Skeletal muscle tissue (tissue), 4 donors: ENCODE data around the gene CCDC188. TPM values are rescaled to one million over a fixed set of nuclear protein-coding genes. Genes with fewer than 3 reads are reported as not detected.

Source experiments
- H3K27ac ChIP-seq: one replicate; pipeline ENCODE4 v1.7.0; 2013; ENCODE audit warnings: mild to moderate bottlenecking, low read depth, low read length, inconsistent platforms
- H3K27me3 ChIP-seq, 3 donors: one replicate each; pipeline ENCODE4 v1.7.0; 2013; ENCODE audit warnings: low read length in 3 of 3; ENCODE audit not compliant: control insufficient read depth in 3 of 3, insufficient read depth in 3 of 3
- H3K36me3 ChIP-seq, 3 donors: one replicate each; pipeline ENCODE4 v1.7.0; 2013; ENCODE audit warnings: low read length in 3 of 3; ENCODE audit not compliant: control insufficient read depth in 3 of 3, insufficient read depth in 3 of 3
- H3K4me1 ChIP-seq, 3 donors: one replicate each; pipeline ENCODE4 v1.7.0; 2013; ENCODE audit warnings: low read length in 3 of 3, mild to moderate bottlenecking in 3 of 3; ENCODE audit not compliant: control insufficient read depth in 3 of 3, insufficient read depth in 3 of 3
- H3K4me3 ChIP-seq, 3 donors: one replicate each; pipeline ENCODE4 v1.7.0; 2013; ENCODE audit warnings: low read length in 3 of 3
- H3K9ac ChIP-seq, 3 donors: one replicate each; pipeline ENCODE4 v1.7.0; 2013; ENCODE audit warnings: low read length in 3 of 3, mild to moderate bottlenecking in 3 of 3, moderate library complexity in 2 of 3, low read depth in 1 of 3
- H3K9me3 ChIP-seq, 3 donors: one replicate each; pipeline ENCODE4 v1.7.0; 2013; ENCODE audit warnings: low read length in 3 of 3; ENCODE audit not compliant: control insufficient read depth in 3 of 3
- total RNA-seq: library from RNA; depleted of rRNA; stranded (reverse); fragments of >200 nt; gene quantifications from one replicate; pipeline ENCODE4 v1.2.3, GENCODE V29; 2014
- donor health status: Osteomylitis.

CCDC188 gene
- total RNA-seq, 1 donor from 2014 or later = not detected

DNA sequence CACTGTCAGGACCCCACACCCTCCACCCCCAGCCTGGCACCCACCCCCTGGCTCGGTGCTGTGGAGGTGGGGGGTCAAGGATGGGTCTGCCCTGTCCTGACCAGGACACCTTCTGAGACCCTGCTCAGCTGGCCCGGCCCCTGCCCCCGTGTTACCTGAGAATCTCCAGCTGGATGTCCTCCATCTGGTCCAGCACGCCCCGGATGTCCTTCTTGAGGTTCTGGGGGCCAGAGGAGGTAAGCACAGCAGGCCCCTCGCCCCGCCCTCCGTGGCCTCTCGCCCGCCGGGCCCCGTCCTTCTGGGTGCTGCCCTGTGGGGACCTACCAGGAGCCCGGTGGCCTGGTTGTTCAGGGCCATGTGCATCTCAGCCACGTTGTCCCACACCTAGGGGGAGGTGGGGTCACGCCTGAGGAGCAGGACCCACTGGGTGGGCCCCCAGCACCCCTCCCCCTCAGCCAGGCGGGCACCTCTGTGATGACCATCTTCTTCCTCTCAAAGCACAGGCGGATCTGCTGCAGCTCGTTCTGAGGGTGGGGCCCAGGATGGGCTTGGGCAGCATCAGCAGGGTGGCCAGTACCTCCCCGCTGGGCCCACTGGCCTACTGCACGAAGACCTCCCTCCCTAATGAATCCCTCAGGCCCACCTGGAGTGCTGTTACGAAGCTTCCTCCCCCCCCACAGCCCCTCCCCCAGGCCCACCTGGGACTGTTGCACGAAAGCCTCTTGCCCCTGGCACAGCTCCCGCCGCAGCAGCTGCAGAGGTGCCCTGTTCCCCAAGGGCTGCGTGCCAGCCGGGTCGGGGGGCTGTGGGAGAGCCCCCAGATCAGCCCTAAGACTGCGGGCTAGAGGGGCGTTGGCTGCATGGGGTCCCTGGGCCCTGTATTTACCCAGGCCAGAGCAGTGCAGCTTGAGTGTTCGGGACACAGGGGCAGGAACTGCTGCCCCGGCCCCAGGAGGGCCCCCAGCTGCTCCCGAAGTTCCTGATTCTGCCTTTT, 1.3 kb downstream of the CCDC188 start:
- H3K27ac ChIP-seq = no peak overlapping the region
- H3K27me3 ChIP-seq = peaks cover 0 to 7% (median 5%) of the 10 kb centered on the region in 3 donors
- H3K4me3 ChIP-seq = no peak overlapping the region
- no peak overlapping the region for H3K9ac ChIP-seq
- no peaks in the 10 kb centered on the region for H3K9me3 ChIP-seq
- H3K36me3 ChIP-seq = no peaks in the 10 kb centered on the region
- no peaks in the 10 kb centered on the region for H3K4me1 ChIP-seq

GRCh38 chr22:20148414-20148813, 2.4 kb downstream of the CCDC188 start:
- no peaks in the 10 kb centered on the region for H3K27me3 ChIP-seq
- H3K9ac ChIP-seq = no peak overlapping the region
- no peaks in the 10 kb centered on the region for H3K4me1 ChIP-seq
- H3K9me3 ChIP-seq = no peaks in the 10 kb centered on the region
- no peak overlapping the region for H3K27ac ChIP-seq
- H3K4me3 ChIP-seq = no peak overlapping the region
- peaks cover 0 to 6% (median 2%) of the 10 kb centered on the region in 3 donors for H3K36me3 ChIP-seq

GRCh38 chr22:20147237-20147988, 3.4 kb downstream of the CCDC188 start:
- H3K4me1 ChIP-seq = no peaks in the 10 kb centered on the region
- peaks cover under 1 to 9% (median 2%) of the 10 kb centered on the region in 3 donors for H3K36me3 ChIP-seq
- no peak overlapping the region for H3K9ac ChIP-seq
- H3K27ac ChIP-seq = no peak overlapping the region
- H3K9me3 ChIP-seq = no peaks in the 10 kb centered on the region
- no peaks in the 10 kb centered on the region for H3K27me3 ChIP-seq
- no peak overlapping the region for H3K4me3 ChIP-seq

DNA sequence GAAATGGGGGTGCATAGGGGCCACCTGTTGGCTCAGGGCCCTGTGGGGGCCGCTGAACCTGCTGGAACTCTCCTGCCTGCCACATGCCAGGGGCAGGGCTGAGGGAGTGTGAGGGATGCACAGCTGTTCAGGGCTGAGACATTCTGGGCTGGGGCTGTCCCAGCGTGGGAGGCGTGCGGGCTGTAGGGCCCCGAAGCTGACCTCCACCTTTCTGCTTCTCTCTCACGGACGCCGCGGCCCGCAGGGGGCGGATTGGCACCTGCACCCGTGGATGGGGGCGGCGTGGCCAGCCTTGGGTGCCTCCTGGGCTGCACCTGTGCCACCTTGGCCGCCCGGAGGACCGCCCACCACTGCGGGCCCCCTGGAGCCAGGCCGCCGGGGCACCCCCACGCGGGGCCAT, 4.1 kb downstream of the CCDC188 start:
- Histone ChIP-seq H3K4me1 (no peaks in the 10 kb centered on the region), H3K27ac (no peak overlapping the region), H3K9ac (no peak overlapping the region), H3K9me3 (no peaks in the 10 kb centered on the region), H3K27me3 (no peaks in the 10 kb centered on the region), H3K36me3 (peaks cover 3 to 9% (median 3%) of the 10 kb centered on the region in 3 donors), H3K4me3 (no peak overlapping the region)

DNA sequence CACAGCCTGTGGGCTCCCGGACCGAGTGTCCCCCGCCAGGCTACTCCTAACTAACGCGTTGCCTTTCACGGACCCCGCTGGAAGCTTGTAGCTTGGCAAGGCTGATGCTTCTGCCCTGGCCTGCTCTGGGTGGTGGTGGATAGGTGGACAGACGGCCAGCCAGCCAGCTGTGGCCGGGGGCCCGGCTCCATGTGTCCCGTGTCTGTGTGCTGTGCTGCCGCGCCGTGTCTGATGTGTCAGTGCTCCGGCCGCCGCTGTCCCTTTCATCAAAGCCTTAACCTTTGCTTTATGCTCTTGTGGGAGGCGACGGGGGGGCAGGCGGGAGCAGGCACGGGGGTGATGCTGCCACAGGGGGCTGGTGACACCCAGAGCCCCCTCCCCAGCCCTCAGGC, 5.0 kb downstream of the CCDC188 start:
- Histone ChIP-seq H3K4me1 (no peaks in the 10 kb centered on the region), H3K4me3 (no peak overlapping the region), H3K27me3 (no peaks in the 10 kb centered on the region), H3K27ac (no peak overlapping the region), H3K9me3 (no peaks in the 10 kb centered on the region), H3K9ac (no peak overlapping the region), H3K36me3 (peaks cover 7 to 11% (median 7%) of the 10 kb centered on the region in 3 donors)

DNA sequence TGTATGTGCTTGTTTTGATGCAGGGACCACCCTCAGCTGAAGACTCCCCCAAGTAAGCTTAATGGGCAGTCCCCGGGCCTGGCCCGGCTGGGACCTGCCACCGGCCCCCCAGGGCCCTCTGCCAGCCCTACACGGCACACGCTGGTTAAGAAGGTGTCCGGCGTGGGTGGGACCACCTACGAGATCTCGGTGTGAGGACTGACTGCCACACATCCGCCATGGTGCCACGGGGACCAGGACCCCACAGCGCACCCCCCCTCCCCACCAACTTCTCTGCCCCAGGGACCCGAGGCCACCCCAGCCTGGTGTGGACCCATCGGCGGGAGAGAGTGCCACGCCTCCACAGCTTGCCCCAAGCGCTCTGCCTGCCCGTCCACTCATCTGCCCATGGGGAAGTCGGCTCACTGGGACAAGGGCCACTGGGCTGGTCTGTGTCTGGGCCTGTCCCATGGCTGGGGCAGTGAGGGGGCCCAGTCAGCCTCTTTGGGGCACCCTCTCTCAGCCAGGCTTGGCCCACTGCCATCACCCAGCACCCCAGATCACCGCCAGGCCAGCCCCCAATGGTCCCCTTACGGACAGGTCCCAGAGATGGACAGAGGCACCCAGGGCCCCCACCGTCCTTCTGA, 5.5 kb downstream of the CCDC188 start:
- Histone ChIP-seq H3K36me3 (peaks cover 7 to 11% (median 7%) of the 10 kb centered on the region in 3 donors), H3K4me3 (no peak overlapping the region), H3K27ac (no peak overlapping the region), H3K9ac (no peak overlapping the region), H3K9me3 (no peaks in the 10 kb centered on the region), H3K27me3 (no peaks in the 10 kb centered on the region), H3K4me1 (no peaks in the 10 kb centered on the region)

DNA sequence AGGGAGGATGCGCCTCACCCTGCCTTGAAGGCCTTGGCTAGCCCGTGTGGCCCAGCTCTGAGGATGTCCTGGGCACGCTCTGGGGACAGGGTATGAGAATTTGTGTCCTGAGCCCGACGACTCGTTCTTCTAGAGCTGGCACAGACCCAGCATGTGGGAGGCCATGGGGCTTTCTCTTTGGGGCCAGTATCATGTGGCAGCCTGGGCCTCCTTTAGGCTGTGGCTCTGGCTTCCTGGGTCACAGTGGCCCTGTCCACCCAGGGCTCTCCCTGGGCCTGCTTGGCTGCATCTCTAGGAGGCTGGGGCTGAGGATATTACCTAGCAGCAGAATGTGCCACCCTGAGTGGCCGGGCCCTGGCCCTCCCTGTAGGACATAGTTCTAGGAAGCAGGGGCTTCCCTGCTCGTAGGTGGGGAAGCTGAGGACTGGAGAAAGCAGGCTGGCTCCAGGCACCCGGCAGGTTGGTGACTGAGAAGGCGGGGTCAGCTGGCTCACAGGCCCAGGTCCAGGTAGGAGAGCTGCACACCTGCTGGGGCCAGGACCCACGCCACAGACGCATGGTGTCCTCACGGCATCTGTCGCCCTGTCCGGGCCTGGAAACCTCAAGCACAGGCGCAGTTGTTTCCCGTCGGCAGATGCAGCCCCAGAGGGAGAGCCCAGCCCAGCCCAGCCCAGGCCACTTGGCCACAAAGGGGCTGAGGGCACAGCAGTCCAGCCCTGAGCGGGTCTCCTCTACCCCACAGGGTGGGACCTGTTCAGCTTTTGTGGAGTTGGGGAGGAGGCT, 6.8 kb downstream of the CCDC188 start:
- Histone ChIP-seq H3K9me3 (no peaks in the 10 kb centered on the region), H3K36me3 (peaks cover 11 to 16% (median 15%) of the 10 kb centered on the region in 3 donors), H3K4me1 (no peaks in the 10 kb centered on the region)

DNA sequence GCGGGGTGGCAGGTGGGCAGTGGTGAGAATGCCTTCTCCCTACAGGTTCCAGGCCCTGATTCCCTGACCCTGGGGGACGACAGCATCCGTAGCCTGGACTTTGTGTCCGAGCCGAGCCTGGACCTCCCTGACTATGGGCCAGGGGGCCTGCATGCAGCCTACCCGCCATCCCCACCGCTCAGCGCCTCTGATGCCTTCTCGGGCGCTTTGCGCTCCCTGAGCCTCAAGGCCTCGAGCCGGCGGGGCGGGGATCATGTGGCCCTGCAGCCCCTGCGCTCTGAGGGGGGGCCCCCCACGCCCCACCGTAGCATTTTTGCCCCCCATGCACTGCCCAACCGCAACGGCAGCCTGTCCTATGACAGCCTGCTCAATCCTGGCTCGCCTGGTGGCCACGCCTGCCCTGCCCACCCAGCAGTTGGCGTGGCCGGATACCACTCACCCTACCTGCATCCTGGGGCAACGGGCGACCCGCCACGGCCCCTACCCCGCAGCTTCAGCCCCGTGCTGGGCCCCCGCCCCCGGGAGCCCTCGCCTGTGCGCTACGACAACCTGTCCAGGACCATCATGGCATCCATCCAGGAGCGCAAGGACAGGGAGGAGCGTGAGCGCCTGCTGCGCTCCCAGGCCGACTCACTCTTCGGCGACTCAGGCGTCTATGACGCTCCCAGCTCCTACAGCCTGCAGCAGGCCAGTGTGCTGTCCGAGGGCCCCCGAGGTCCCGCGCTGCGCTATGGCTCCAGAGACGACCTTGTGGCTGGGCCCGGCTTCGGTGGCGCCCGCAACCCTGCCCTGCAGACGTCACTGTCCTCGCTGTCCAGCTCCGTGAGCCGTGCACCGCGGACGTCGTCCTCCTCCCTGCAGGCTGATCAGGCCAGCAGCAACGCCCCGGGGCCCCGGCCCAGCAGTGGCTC, 7.9 kb downstream of the CCDC188 start:
- no peak overlapping the region for H3K9ac ChIP-seq
- peaks cover 3 to 6% (median 6%) of the 10 kb centered on the region in 3 donors for H3K4me1 ChIP-seq
- no peaks in the 10 kb centered on the region for H3K27me3 ChIP-seq
- no peak overlapping the region for H3K27ac ChIP-seq
- H3K36me3 ChIP-seq = peaks cover 11 to 16% (median 16%) of the 10 kb centered on the region in 3 donors
- no peaks in the 10 kb centered on the region for H3K9me3 ChIP-seq
- no peak overlapping the region for H3K4me3 ChIP-seq

More for the DNA sequence above, 6.8 kb downstream of the CCDC188 start:
- Histone ChIP-seq H3K9ac (no peak overlapping the region), H3K27me3 (no peaks in the 10 kb centered on the region), H3K27ac (no peak overlapping the region), H3K4me3 (no peak overlapping the region)
